Measurements from ENCODE around the gene DTX2.
"Not testable (repeated sequence)": the region's sequence is repeated elsewhere in the genome, so short reads cannot be mapped to it uniquely, and the experiment has no call there.

The DTX2 gene

DNA sequence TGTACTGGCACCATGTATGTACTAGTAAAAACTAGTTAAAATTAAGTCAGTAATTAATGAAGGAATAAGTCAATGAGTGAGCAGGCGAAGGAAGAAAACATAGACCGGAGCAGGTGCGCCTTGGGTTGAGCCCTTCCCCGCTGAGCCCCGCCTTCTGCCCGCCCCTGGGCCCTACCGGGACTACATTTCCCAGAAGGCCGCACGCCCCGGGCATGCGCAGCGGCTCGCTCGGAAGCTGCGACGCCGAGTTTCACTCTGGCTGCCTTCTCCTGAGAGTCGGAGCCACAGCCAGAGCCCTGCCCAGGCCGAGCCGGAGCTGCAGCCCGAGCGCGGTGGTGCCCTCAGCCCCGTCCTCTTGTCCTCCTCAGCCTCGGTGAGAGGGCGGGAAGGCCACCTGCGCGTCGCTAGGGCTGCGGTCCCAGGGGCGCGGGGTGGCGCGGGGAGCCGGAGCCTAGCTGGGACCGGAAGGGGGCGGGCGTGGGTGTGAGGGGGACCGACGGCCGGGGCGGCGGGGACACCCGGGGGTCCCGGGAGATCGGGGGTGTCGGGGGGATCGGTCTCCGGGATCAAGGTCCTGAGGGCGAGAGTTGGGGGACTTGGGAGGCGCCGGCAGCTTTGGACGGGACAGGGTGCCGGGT, at the start of gene DTX2:
Gene DTX2, plus strand, starts transcription at position 246 of the 638 bp plus-strand sequence. CDS start 18,801 bp downstream, outside the sequence.
- H3K4me3 ChIP-seq (replicated peaks in 1 of 2; ENCODE audit: low read depth in 2 of 2, low read length in 2 of 2), result peak within 1 kb of the TSS in 1 of 2 donors; percentile 52
- not testable (repeated sequence) for DNase-seq (ENCODE audit: low read depth in 2 of 2)

GRCh38 chr7:76412249-76412648, 49.3 kb upstream of the DTX2 start:
- no peak for DNase-seq (ENCODE audit: low read depth in 2 of 2)
- no peak for TF ChIP-seq CTCF (IDR thresholded peaks at IDR 0.05; ENCODE audit: low read depth, low read length)
- no peak overlapping the region for H3K4me3 ChIP-seq (replicated peaks in 1 of 2; ENCODE audit: low read depth in 2 of 2, low read length in 2 of 2)

- H3K4me3 ChIP-seq (replicated peaks in 1 of 2; ENCODE audit: low read depth in 2 of 2, low read length in 2 of 2); DNase-seq (ENCODE audit: low read depth in 2 of 2): not testable (repeated sequence)
These were observed 43.7 kb upstream of the DTX2 start for GRCh38 chr7:76417654-76418310.

- peak; percentile 90 to 99 for DNase-seq (ENCODE audit: low read depth in 2 of 2)
- not testable (repeated sequence) for H3K4me3 ChIP-seq (replicated peaks in 1 of 2; ENCODE audit: low read depth in 2 of 2, low read length in 2 of 2)
These were observed 40.4 kb upstream of the DTX2 start for GRCh38 chr7:76421097-76421496.

DNA sequence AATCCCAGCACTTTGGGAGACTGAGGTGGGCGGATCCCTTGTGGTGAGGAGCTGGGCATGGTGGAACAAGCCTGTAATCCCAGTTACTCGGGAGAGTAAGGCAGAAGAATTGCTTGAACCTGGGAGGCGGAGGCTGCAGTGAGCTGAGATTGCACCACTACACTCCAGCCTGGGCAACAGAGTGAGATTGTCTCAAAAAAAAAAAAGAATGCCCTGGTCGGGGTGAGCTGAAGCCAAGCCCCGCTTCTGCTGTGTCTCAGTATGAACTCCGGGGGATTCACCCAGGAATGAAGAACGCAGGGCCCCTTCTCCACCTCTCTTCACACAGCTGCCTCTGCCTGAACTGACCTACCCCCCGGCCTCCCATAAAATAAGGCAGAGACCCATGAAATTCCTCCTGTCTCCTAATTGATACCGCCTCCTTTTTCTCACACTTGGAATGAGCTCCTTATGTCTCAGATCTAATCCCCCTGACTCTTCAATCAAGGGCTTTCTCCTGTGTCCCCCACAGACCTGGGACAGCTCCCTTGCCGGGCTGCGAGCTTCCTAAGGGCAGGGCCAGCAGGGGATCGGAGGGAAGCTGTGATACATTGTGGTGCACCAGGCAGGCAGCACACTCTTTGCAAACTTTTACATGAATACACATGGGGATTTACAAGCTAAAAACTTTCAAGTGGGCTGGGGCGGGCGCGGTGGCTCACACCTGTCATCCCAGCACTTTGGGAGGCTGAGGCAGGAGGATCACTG, 37.7 kb upstream of the DTX2 start:
- TF ChIP-seq CTCF (IDR thresholded peaks at IDR 0.05; ENCODE audit: low read depth, low read length), result no peak
- no peak overlapping the region for H3K4me3 ChIP-seq (replicated peaks in 1 of 2; ENCODE audit: low read depth in 2 of 2, low read length in 2 of 2)
- peak in 1 of 2 donors; percentile 12 for DNase-seq (ENCODE audit: low read depth in 2 of 2)

GRCh38 chr7:76424413-76425111, 36.9 kb upstream of the DTX2 start, which contains the start of gene ZP3:
TSS of gene ZP3 (plus strand) at chr7:76424950. CDS start at chr7:76424965, 15 bp downstream.
- TF ChIP-seq CTCF (IDR thresholded peaks at IDR 0.05; ENCODE audit: low read depth, low read length), result no peak
- no peak within 1 kb of the TSS for H3K4me3 ChIP-seq (replicated peaks in 1 of 2; ENCODE audit: low read depth in 2 of 2, low read length in 2 of 2)
- DNase-seq (ENCODE audit: low read depth in 2 of 2), result no peak

DNA sequence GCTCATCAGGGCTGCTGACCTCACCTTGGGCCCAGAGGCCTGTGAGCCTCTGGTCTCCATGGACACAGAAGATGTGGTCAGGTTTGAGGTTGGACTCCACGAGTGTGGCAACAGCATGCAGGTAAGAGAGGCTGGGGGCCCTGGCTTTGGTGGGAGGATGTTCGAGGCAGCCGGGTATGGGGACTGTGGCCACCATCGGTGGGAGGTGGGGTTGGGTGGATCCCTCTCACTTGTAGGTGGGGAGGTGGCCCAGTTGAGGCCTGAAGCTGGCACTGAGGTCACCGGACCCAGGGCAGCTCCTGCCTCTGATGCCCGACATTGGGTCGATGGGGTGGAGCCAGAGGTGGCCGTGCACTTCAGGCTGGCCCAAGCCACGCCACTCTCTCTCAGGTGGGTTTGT, 36.4 kb upstream of the DTX2 start:
- no peak overlapping the region for H3K4me3 ChIP-seq (replicated peaks in 1 of 2; ENCODE audit: low read depth in 2 of 2, low read length in 2 of 2)
- no peak for TF ChIP-seq CTCF (IDR thresholded peaks at IDR 0.05; ENCODE audit: low read depth, low read length)
- no peak for DNase-seq (ENCODE audit: low read depth in 2 of 2)

DNA sequence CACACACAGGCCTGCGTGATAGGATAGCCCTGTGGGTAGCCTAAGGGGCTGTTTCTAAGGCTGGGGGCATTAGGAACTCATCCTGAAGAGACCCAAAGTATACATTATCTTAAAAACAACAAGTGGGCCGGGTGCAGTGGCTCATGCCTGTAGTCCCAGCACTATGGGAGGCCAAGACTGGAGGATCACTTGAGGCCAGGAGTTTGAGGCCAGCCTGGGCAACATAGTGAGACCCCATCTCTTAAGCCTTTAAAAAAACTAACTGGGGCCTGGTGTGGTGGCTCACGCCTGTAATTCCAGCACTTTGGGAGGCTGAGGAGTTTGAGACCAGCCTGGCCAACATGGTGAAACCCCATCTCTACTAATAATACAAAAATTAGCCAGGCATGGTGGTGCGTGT, 36.0 kb upstream of the DTX2 start:
- not testable (repeated sequence) for DNase-seq (ENCODE audit: low read depth in 2 of 2); H3K4me3 ChIP-seq (replicated peaks in 1 of 2; ENCODE audit: low read depth in 2 of 2, low read length in 2 of 2)
